RKO (cell line): ENCODE results near the gene ABCC9.
A peak's percentile ranks its signal among the peaks of the same experiment; 100 is the strongest.
"Not testable (repeated sequence)": the region's sequence is repeated elsewhere in the genome, so short reads cannot be mapped to it uniquely, and the experiment has no call there.

ENCODE experiments used
- DNase-seq: peaks from one replicate; pipeline ENCODE4 v3.0.0-alpha.2; 2016; ENCODE audit warnings: low spot score

The ABCC9 gene

GRCh38 chr12:21933656-21934055 is 7.6 kb downstream of the ABCC9 start:
- DNase-seq, result no peak

- DNase-seq, result not testable (repeated sequence)
Measured at GRCh38 chr12:21929972-21930371, 11.3 kb downstream of the ABCC9 start.

GRCh38 chr12:21925296-21925913 is 15.8 kb downstream of the ABCC9 start:
- no peak for DNase-seq

GRCh38 chr12:21921436-21921835 is 19.8 kb downstream of the ABCC9 start:
- DNase-seq, result no peak

GRCh38 chr12:21918456-21918855 is 22.8 kb downstream of the ABCC9 start:
- no peak for DNase-seq

GRCh38 chr12:21913823-21914222 is 27.4 kb downstream of the ABCC9 start:
- DNase-seq, result no peak

GRCh38 chr12:21912318-21912717 is 28.9 kb downstream of the ABCC9 start:
- peak; percentile 1 for DNase-seq

- DNase-seq, result no peak
Measured at GRCh38 chr12:21911832-21912231, 29.4 kb downstream of the ABCC9 start.

- no peak for DNase-seq
Measured at GRCh38 chr12:21910657-21911056, 30.6 kb downstream of the ABCC9 start.

- DNase-seq, result no peak
Measured at GRCh38 chr12:21907948-21908837, 33.0 kb downstream of the ABCC9 start.

- DNase-seq, result no peak
Measured at GRCh38 chr12:21906919-21907493, 34.2 kb downstream of the ABCC9 start.

GRCh38 chr12:21899532-21899931 is 41.7 kb downstream of the ABCC9 start:
- DNase-seq, result not testable (repeated sequence)

- DNase-seq, result no peak
Measured at GRCh38 chr12:21895651-21896050, 45.6 kb downstream of the ABCC9 start.

- DNase-seq, result no peak
Measured at GRCh38 chr12:21894792-21895595, 46.2 kb downstream of the ABCC9 start.

GRCh38 chr12:21893924-21894323 is 47.3 kb downstream of the ABCC9 start:
- no peak for DNase-seq

GRCh38 chr12:21892341-21892740 is 48.9 kb downstream of the ABCC9 start:
- no peak for DNase-seq

- no peak for DNase-seq
Measured at GRCh38 chr12:21891751-21892217, 49.4 kb downstream of the ABCC9 start.

GRCh38 chr12:21888276-21888863 is 52.9 kb downstream of the ABCC9 start:
- DNase-seq, result no peak

GRCh38 chr12:21884936-21885335 is 56.3 kb downstream of the ABCC9 start:
- no peak for DNase-seq

- DNase-seq, result no peak
Measured at GRCh38 chr12:21882635-21883034, 58.6 kb downstream of the ABCC9 start.

GRCh38 chr12:21881965-21882364 is 59.3 kb downstream of the ABCC9 start:
- no peak for DNase-seq

GRCh38 chr12:21879312-21879711 is 61.9 kb downstream of the ABCC9 start:
- DNase-seq, result no peak
